Loucy (cell line): Measurements from ENCODE around the gene PRKN.

Experiments used
- CTCF ChIP-seq: fragments of 200-600 bp; sonication (generic); conservative IDR thresholded peaks from 2 replicates; pipeline ENCODE4 v1.5.1; 2014; ENCODE audit warnings: mild to moderate bottlenecking, antibody characterized with exemption, low read length
- EZH2phosphoT487 ChIP-seq: fragments of 200-600 bp; IDR thresholded peaks from 2 replicates; pipeline ENCODE4 v1.6.1; 2018; ENCODE audit warnings: antibody characterized with exemption, mild to moderate bottlenecking, moderate library complexity, borderline replicate concordance

- no peak for TF ChIP-seq CTCF
- no peak for TF ChIP-seq EZH2phosphoT487
These were observed 801.2 kb downstream of the PRKN start for GRCh38 chr6:161926324-161926723.
